Effector memory CD4-positive, alpha-beta T cell (primary cell): ENCODE measurements around the gene FXYD5.
"Not testable (repeated sequence)": the region's sequence is repeated elsewhere in the genome, so short reads cannot be mapped to it uniquely, and the experiment has no call there.

Experiments used
- DNase-seq, 3 donors: peaks; one replicate each; pipeline ENCODE4 v3.0.0-alpha.2; 2020
- H3K27ac ChIP-seq: 2 replicates; pipeline ENCODE4 v1.7.0; 2013; ENCODE audit warnings: mild to moderate bottlenecking, low read length, moderate library complexity; ENCODE audit not compliant: insufficient read depth, poor library complexity, severe bottlenecking
- H3K27me3 ChIP-seq: replicated peaks from 2 replicates; pipeline ENCODE4 v1.7.0; 2013; ENCODE audit warnings: mild to moderate bottlenecking, low read length; ENCODE audit not compliant: insufficient read depth, control insufficient read depth, poor library complexity, severe bottlenecking
- H3K36me3 ChIP-seq: 2 replicates; pipeline ENCODE4 v1.7.0; 2013; ENCODE audit warnings: mild to moderate bottlenecking, low read length, moderate library complexity; ENCODE audit not compliant: control insufficient read depth, insufficient read depth
- H3K4me1 ChIP-seq: 2 replicates; pipeline ENCODE4 v1.7.0; 2013; ENCODE audit warnings: low read length, mild to moderate bottlenecking; ENCODE audit not compliant: control insufficient read depth, insufficient read depth, poor library complexity, severe bottlenecking
- H3K4me3 ChIP-seq: 2 replicates; pipeline ENCODE4 v1.7.0; 2013; ENCODE audit warnings: low read length, low read depth, mild to moderate bottlenecking; ENCODE audit not compliant: insufficient read depth, poor library complexity, severe bottlenecking
- H3K9me3 ChIP-seq: 2 replicates; pipeline ENCODE4 v1.7.0; 2013; ENCODE audit warnings: mild to moderate bottlenecking, low read length, moderate library complexity; ENCODE audit not compliant: control insufficient read depth

The FXYD5 gene

DNA sequence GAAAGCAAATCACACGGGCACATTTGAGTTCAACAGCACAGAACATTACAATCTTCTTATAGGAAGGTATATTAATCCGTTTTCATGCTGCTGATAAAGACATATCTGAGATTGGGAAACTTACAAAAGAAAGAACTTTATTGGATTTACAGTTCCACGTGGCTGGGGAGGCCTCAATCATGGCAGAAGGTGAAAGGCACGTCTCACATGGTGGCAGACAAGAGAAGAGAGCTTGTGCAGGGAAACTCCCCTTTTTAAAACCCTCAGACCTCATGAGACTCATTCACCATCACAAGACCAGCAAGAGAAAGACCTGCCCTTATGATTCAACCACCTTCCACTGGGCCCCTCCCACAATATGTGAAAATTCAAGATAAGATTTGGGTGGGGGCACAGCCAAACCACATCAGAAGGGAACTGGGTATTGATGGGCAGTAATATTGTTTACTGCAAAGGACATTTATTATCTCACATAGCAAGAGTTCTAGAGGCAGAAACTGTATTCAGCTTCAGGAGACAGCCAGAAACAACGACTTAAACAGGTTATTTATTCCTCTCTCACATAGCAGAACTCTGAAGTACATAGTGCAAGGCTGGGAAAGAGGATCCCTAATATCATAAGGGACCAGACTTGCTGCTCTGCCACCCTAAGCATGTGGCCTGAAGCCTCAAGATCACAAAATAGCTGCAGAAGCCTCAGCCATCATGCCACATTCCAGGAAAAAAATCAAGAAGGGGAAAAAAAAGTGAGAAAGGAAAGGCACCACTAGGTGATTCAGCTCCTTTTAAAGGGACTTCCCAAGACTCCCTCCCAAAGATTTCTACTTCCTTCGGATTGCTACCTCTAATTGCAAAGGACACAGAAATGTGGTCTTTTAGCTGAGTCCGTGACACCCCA, 23.1 kb downstream of the FXYD5 start:
- Histone ChIP-seq H3K4me3 (no peak overlapping the region), H3K4me1 (peaks cover 3% of the 10 kb centered on the region), H3K9me3 (no peaks in the 10 kb centered on the region), H3K36me3 (peaks cover 2% of the 10 kb centered on the region), H3K27ac (no peak overlapping the region), H3K27me3 (no peaks in the 10 kb centered on the region)
- no peak for DNase-seq

DNA sequence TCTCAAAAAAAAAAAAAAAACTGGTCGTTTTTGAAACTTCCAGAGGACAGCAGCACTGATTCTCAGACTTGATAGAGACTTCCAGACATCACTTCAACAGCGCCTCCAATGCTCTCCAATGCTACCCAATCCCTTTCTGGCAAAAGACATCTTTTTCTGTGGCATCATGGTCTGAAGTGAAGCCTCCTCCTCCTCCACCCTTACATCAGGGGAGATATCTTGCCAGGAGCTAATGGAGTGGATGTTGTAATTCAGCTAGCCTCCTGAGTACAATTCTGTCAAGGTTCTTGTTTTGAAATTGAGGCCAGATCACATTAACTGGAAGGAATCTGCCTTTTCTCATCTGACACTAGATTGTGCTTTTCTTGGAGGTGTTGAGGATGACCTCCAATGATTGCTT, 24.2 kb downstream of the FXYD5 start:
- no peaks in the 10 kb centered on the region for H3K36me3 ChIP-seq
- H3K4me3 ChIP-seq = no peak overlapping the region
- no peaks in the 10 kb centered on the region for H3K27me3 ChIP-seq
- no peak for DNase-seq
- peaks cover 3% of the 10 kb centered on the region for H3K4me1 ChIP-seq
- no peak overlapping the region for H3K27ac ChIP-seq
- H3K9me3 ChIP-seq = no peaks in the 10 kb centered on the region

DNA sequence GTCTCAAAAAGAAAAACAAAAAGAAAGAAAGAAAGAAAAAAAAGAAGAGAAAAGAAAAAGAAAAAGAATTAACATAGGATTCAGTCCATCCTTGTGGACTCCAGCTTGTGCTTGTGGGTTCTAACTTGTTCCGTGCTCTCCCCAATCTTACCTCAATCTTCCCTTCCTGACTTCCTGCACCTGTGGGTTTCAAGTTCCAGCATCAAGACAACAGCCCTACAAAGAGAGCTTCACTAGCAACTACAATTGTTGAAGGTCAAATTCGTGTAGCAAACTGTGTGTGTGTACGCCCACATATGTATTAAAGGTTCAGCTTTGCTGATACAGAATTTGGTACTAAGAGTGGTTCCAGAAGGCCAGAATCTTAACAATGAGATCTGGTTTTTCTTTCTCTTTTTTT, 25.3 kb downstream of the FXYD5 start:
- Histone ChIP-seq H3K9me3 (no peaks in the 10 kb centered on the region), H3K27ac (no peak overlapping the region), H3K36me3 (no peaks in the 10 kb centered on the region), H3K27me3 (no peaks in the 10 kb centered on the region), H3K4me1 (peaks cover 3% of the 10 kb centered on the region), H3K4me3 (peak overlapping the region; percentile 13)
- DNase-seq = no peak

DNA sequence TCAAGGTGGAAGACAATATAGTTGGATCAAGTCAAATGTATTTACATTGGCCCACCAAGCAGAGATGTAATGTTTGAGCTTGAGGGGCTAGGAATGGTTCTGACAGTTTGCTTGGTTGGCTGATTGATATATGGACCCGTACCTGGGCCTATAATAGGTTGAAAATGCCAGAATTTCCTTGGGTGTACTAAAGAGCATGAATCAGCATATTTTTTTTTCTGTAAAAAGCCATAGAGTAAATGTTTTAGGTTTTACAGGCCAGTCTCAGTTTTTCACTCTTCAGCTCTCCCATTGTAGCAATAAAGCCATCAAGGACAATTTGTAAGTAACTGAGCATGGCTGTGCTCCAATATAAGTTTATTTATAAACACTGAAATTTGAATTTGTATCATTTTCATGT, 26.9 kb downstream of the FXYD5 start:
- H3K36me3 ChIP-seq = no peaks in the 10 kb centered on the region
- no peaks in the 10 kb centered on the region for H3K9me3 ChIP-seq

DNA sequence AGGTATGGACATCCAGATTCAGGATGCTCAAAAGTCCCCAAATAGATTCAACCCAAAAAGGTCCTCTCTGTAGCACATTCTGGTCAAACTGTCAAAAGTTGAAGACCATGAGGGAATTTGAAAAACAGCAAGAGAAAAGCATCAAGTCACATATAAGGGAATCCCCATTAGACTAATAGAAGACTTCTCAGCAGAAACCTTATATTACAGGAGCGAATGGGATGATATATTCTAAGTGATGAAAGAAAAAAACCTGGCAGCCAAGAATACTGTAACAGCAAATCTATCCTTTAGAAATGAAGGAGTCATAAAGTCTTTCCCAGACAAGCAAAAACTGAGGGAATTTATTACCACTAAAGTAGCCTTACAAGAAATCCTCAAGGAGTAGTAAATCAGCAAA, 29.7 kb downstream of the FXYD5 start:
- no peak overlapping the region for H3K4me3 ChIP-seq
- H3K27ac ChIP-seq = no peak overlapping the region
- no peaks in the 10 kb centered on the region for H3K9me3 ChIP-seq
- no peaks in the 10 kb centered on the region for H3K27me3 ChIP-seq
- H3K36me3 ChIP-seq = no peaks in the 10 kb centered on the region
- DNase-seq = no peak
- no peaks in the 10 kb centered on the region for H3K4me1 ChIP-seq

More for the DNA sequence above, 26.9 kb downstream of the FXYD5 start:
- H3K27me3 ChIP-seq = no peaks in the 10 kb centered on the region
- H3K4me1 ChIP-seq = peaks cover 3% of the 10 kb centered on the region
- H3K27ac ChIP-seq = no peak overlapping the region
- DNase-seq = no peak
- no peak overlapping the region for H3K4me3 ChIP-seq

DNA sequence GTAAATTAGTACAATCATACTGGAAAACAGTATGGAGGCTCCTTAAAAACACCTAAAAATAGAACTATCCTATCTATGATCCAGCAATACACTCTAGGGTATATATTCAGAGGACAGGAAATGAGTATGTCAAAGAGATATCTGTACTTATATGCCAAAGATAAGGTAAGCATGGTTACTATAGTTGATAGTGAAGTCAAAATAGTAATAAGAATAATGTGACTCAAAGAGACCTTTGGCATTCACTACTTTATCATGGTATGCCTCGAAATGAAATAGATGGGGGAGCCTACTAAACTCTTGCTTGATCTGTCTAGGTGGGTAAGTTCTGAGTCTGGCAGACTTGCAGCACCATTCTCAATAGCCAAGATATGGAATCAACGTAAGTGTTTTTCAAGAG, 30.3 kb downstream of the FXYD5 start:
- H3K27me3 ChIP-seq = no peaks in the 10 kb centered on the region
- H3K9me3 ChIP-seq = no peaks in the 10 kb centered on the region
- no peak for DNase-seq
- H3K36me3 ChIP-seq = no peaks in the 10 kb centered on the region
- no peaks in the 10 kb centered on the region for H3K4me1 ChIP-seq
- no peak overlapping the region for H3K27ac ChIP-seq
- H3K4me3 ChIP-seq = no peak overlapping the region

DNA sequence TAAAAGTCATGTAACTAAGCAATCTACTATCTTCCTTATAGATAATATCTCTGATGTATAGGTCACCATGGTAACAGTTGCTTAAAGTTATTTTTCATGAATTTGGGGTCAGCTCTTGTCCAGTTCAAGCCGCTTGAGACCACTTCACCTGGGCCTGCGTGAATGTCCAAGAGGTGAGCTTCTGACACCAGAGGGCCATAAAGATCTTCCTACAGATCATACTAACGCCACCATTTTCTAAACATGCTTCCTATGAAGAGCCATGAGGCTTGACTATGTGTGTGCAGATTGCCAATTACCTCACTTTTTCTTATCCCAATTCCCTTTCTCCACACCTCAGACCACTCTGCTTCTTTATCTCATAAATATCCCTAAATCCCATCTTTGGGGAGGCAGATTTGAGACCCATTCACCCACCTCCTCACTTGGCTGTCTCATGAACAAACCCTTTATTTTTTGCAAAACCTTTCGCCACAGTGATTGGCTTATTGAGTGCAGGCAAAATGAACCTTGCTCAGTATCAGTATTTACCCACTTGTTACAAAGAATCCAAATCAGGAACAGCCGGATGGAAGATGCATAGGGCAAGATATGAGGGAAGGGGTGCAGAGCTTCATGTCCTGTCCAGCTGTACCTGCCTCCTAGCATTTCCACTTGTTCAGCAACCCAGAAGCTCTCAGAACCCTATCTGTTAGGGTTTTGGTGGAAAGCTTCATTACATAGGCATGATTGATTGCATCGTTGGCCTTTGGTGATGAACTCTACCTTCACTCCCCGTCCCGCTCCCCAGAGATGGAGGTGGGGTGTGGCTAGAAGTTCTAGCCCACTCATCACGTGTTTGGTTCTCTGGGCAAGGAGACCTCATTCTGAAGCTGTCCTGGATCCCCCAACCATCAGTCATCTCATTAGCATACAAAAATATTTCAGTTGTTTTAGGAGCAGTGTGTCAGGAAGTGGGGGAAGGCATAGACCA, 39.8 kb downstream of the FXYD5 start:
- Histone ChIP-seq H3K27ac (no peak overlapping the region), H3K27me3 (no peaks in the 10 kb centered on the region), H3K36me3 (no peaks in the 10 kb centered on the region), H3K4me1 (no peaks in the 10 kb centered on the region), H3K9me3 (no peaks in the 10 kb centered on the region), H3K4me3 (no peak overlapping the region)
- DNase-seq = no peak

DNA sequence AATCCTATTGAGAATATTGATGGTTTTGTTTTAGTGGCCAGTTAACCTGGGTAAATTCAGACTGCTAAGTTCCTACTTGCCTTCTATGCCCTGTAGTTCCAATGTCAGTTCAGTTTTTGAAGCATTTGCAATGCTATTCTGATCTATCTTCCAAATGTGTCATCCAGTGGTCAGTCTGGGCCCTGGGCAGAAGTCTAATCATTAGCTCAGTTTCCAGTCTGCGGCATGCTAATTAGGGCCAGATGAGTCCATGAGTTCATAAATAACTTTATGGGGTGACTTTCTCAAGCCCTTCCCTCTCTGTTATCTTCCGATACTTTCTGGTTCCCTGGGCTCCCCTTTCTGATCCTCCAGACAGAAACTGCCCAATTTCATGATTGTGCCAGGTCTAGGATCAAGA, 41.3 kb downstream of the FXYD5 start:
- DNase-seq = no peak
- H3K4me3 ChIP-seq = no peak overlapping the region
- H3K36me3 ChIP-seq = no peaks in the 10 kb centered on the region
- no peak overlapping the region for H3K27ac ChIP-seq
- H3K4me1 ChIP-seq = no peaks in the 10 kb centered on the region
- H3K9me3 ChIP-seq = no peaks in the 10 kb centered on the region
- H3K27me3 ChIP-seq = no peaks in the 10 kb centered on the region

DNA sequence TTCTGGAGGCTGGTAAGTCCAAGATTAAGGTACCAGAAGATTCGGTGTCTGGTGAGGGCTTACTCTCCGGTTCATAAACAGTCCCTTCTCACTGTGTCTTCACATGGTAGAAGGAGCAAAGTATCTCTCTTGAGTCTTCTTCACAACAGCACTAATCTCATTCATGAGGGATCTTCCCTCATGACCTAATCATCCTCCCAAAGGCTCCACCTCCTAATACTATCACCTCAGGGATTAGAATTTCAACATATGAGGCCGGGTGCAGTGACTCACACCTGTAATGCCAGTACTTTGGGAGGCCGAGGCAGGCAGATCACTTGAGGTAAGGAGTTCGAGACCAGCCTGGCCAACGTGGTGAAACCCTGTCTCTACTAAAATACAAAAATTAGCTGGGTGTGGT, 42.3 kb downstream of the FXYD5 start:
- H3K27ac ChIP-seq, H3K36me3 ChIP-seq, H3K4me1 ChIP-seq, H3K27me3 ChIP-seq, H3K4me3 ChIP-seq, DNase-seq, H3K9me3 ChIP-seq: not testable (repeated sequence)

DNA sequence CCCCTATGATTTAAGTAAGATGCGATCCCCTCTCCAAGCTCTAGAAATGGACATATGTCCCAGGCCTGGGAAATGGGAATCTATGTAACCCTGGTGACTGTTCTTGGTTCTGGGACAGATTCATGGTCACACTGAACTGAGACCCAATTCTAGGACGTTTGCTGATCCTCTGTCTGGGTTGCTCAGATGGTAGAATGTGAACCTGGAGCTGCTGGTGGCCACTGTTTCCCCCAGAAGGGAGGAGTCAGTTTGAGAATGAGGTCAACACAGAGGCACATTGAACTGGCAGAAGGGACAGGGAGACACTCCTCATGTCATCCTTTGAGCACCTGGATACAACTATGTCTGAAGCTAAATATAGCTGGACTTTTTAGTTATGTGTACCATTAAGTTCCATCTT, 44.9 kb downstream of the FXYD5 start:
- Histone ChIP-seq H3K4me1 (peaks cover 11% of the 10 kb centered on the region), H3K9me3 (no peaks in the 10 kb centered on the region), H3K4me3 (no peak overlapping the region), H3K36me3 (no peaks in the 10 kb centered on the region), H3K27me3 (no peaks in the 10 kb centered on the region), H3K27ac (no peak overlapping the region)
- no peak for DNase-seq
